ENCODE data around the gene IQCF6.
A peak's percentile ranks its signal among the peaks of the same experiment; 100 is the strongest.

IQCF6 gene

GRCh38 chr3:51808934-51809333 lies 29.9 kb upstream of the IQCF6 start:
- no peak for TF ChIP-seq CTCF (IDR thresholded peaks at IDR 0.05)
- no peak overlapping the region for H3K27ac ChIP-seq

GRCh38 chr3:51802106-51802703 lies 23.2 kb upstream of the IQCF6 start:
- Histone ChIP-seq H3K4me3 (ENCODE audit: low read depth, low read length) (no peak overlapping the region), H3K9ac (no peak overlapping the region), H3K4me2 (ENCODE audit: low read length) (no peak overlapping the region), H3K9me3 (ENCODE audit: control insufficient read depth, low read length) (no peaks in the 10 kb centered on the region), H3K4me1 (no peaks in the 10 kb centered on the region), H3K27me3 (ENCODE audit: control insufficient read depth, insufficient read depth, low read length) (no peaks in the 10 kb centered on the region), H3K36me3 (ENCODE audit: control insufficient read depth, insufficient read depth, low read length) (no peaks in the 10 kb centered on the region), H2AFZ (no peak overlapping the region), H3K27ac (no peak overlapping the region), H3K79me2 (no peaks in the 10 kb centered on the region)
- TF ChIP-seq CTCF (IDR thresholded peaks at IDR 0.05) = no peak

More at GRCh38 chr3:51808934-51809333, 29.9 kb upstream of the IQCF6 start:
- no peak overlapping the region for H3K4me2 ChIP-seq (ENCODE audit: low read length)
- H3K27me3 ChIP-seq (ENCODE audit: control insufficient read depth, insufficient read depth, low read length) = no peaks in the 10 kb centered on the region
- no peaks in the 10 kb centered on the region for H3K9me3 ChIP-seq (ENCODE audit: control insufficient read depth, low read length)
- no peaks in the 10 kb centered on the region for H3K4me1 ChIP-seq
- H3K79me2 ChIP-seq = no peaks in the 10 kb centered on the region
- no peak overlapping the region for H2AFZ ChIP-seq
- H3K9ac ChIP-seq = no peak overlapping the region
- H3K4me3 ChIP-seq (ENCODE audit: low read depth, low read length) = no peak overlapping the region
- no peaks in the 10 kb centered on the region for H3K36me3 ChIP-seq (ENCODE audit: control insufficient read depth, insufficient read depth, low read length)

- no peaks in the 10 kb centered on the region for H3K4me1 ChIP-seq
- H2AFZ ChIP-seq = no peak overlapping the region
- H3K79me2 ChIP-seq = no peaks in the 10 kb centered on the region
- H3K9ac ChIP-seq = no peak overlapping the region
- no peak overlapping the region for H3K4me2 ChIP-seq (ENCODE audit: low read length)
- H3K4me3 ChIP-seq (ENCODE audit: low read depth, low read length) = no peak overlapping the region
- H3K36me3 ChIP-seq (ENCODE audit: control insufficient read depth, insufficient read depth, low read length) = no peaks in the 10 kb centered on the region
- H3K27ac ChIP-seq = no peak overlapping the region
- no peaks in the 10 kb centered on the region for H3K9me3 ChIP-seq (ENCODE audit: control insufficient read depth, low read length)
- no peaks in the 10 kb centered on the region for H3K27me3 ChIP-seq (ENCODE audit: control insufficient read depth, insufficient read depth, low read length)
- TF ChIP-seq CTCF (IDR thresholded peaks at IDR 0.05) = no peak
Measured at GRCh38 chr3:51800750-51801125, 21.7 kb upstream of the IQCF6 start.

- Histone ChIP-seq H3K9ac (no peak overlapping the region), H3K27me3 (ENCODE audit: control insufficient read depth, insufficient read depth, low read length) (no peaks in the 10 kb centered on the region), H3K4me1 (no peaks in the 10 kb centered on the region), H3K36me3 (ENCODE audit: control insufficient read depth, insufficient read depth, low read length) (no peaks in the 10 kb centered on the region), H3K79me2 (no peaks in the 10 kb centered on the region), H3K27ac (no peak overlapping the region), H3K4me2 (ENCODE audit: low read length) (no peak overlapping the region), H3K4me3 (ENCODE audit: low read depth, low read length) (no peak overlapping the region), H2AFZ (no peak overlapping the region), H3K9me3 (ENCODE audit: control insufficient read depth, low read length) (no peaks in the 10 kb centered on the region)
- TF ChIP-seq CTCF (IDR thresholded peaks at IDR 0.05) = peak; percentile 76
Measured at GRCh38 chr3:51799879-51800749, 21.1 kb upstream of the IQCF6 start.
